Activated CD4-positive, alpha-beta T cell treated with anti-CD3 and anti-CD28 coated beads for 48 hours (primary cell): Measurements from ENCODE around the gene FAM162B.
"Not testable (repeated sequence)": the region's sequence is repeated elsewhere in the genome, so short reads cannot be mapped to it uniquely, and the experiment has no call there.

Experiments
- DNase-seq: peaks from one replicate; pipeline ENCODE4 v3.0.0-alpha.2; 2020

FAM162B gene

GRCh38 chr6:116764961-116765841 lies at the start of gene FAM162B:
Gene FAM162B, minus strand, starts transcription at chr6:116765719. Its CDS starts 143 bp downstream, at chr6:116765576.
- DNase-seq = peak; percentile 16

- no peak for DNase-seq
These were observed 46.6 kb upstream of the FAM162B start for GRCh38 chr6:116812051-116812650.

GRCh38 chr6:116801971-116802370 lies 36.5 kb upstream of the FAM162B start:
- no peak for DNase-seq

- DNase-seq = no peak
These were observed 34.4 kb upstream of the FAM162B start for GRCh38 chr6:116799945-116800344.

GRCh38 chr6:116797585-116797984 lies 32.1 kb upstream of the FAM162B start:
- no peak for DNase-seq

GRCh38 chr6:116793224-116793623 lies 27.7 kb upstream of the FAM162B start:
- DNase-seq = no peak

- DNase-seq = no peak
These were observed 18.3 kb upstream of the FAM162B start for GRCh38 chr6:116783852-116784251.

- no peak for DNase-seq
These were observed 14.2 kb upstream of the FAM162B start for GRCh38 chr6:116779573-116780164.

GRCh38 chr6:116773886-116774285 lies 8.4 kb upstream of the FAM162B start:
- DNase-seq = no peak

- DNase-seq = no peak
These were observed 6.9 kb upstream of the FAM162B start for GRCh38 chr6:116772450-116772849.

- DNase-seq = no peak
These were observed 2.2 kb upstream of the FAM162B start for GRCh38 chr6:116767715-116768114.

GRCh38 chr6:116766506-116767176 lies 1.1 kb upstream of the FAM162B start:
- DNase-seq = no peak

- DNase-seq = peak; percentile 6
These were observed 924 bp downstream of the FAM162B start for GRCh38 chr6:116764629-116764960.

- DNase-seq = no peak
These were observed 1.5 kb downstream of the FAM162B start for GRCh38 chr6:116763906-116764628.

- DNase-seq = no peak
These were observed 2.5 kb downstream of the FAM162B start for GRCh38 chr6:116763048-116763447.

GRCh38 chr6:116762235-116762634 lies 3.3 kb downstream of the FAM162B start:
- DNase-seq = no peak

- no peak for DNase-seq
These were observed 3.7 kb downstream of the FAM162B start for GRCh38 chr6:116761779-116762178.

- no peak for DNase-seq
These were observed 20.3 kb downstream of the FAM162B start for GRCh38 chr6:116745176-116745575.

GRCh38 chr6:116741571-116741970 lies 23.9 kb downstream of the FAM162B start:
- DNase-seq = no peak

GRCh38 chr6:116740486-116740885 lies 25.0 kb downstream of the FAM162B start:
- not testable (repeated sequence) for DNase-seq

- no peak for DNase-seq
These were observed 28.5 kb downstream of the FAM162B start for GRCh38 chr6:116737004-116737403.

- no peak for DNase-seq
These were observed 35.0 kb downstream of the FAM162B start for GRCh38 chr6:116730513-116730912.

GRCh38 chr6:116726947-116727346 lies 38.6 kb downstream of the FAM162B start:
- no peak for DNase-seq
